GM18520 (cell line): Measurements from ENCODE around the gene ARG1.
"Not testable (repeated sequence)": the region's sequence is repeated elsewhere in the genome, so short reads cannot be mapped to it uniquely, and the experiment has no call there.

Source experiments
- ATAC-seq: cut with Tn5 transposase; IDR thresholded peaks from one replicate; pipeline ENCODE4 v1.9.1; 2021; ENCODE audit not compliant: unreplicated experiment

ARG1 gene

GRCh38 chr6:131572686-131573415 is at the start of gene ARG1:
Gene ARG1, plus strand, starts transcription at chr6:131573226. Its CDS starts 57 bp downstream, at chr6:131573283.
- no peak for ATAC-seq

- no peak for ATAC-seq
Observed at GRCh38 chr6:131523988-131524673, 48.9 kb upstream of the ARG1 start.

- no peak for ATAC-seq
Observed at GRCh38 chr6:131524695-131525336, 48.2 kb upstream of the ARG1 start.

- not testable (repeated sequence) for ATAC-seq
Observed at GRCh38 chr6:131530936-131531335, 42.1 kb upstream of the ARG1 start.

GRCh38 chr6:131531681-131532080 is 41.3 kb upstream of the ARG1 start:
- not testable (repeated sequence) for ATAC-seq

- ATAC-seq: peak; percentile 98
Observed at GRCh38 chr6:131532580-131533039, 40.4 kb upstream of the ARG1 start.

GRCh38 chr6:131538615-131539014 is 34.4 kb upstream of the ARG1 start:
- ATAC-seq: not testable (repeated sequence)

- no peak for ATAC-seq
Observed at GRCh38 chr6:131545317-131545716, 27.7 kb upstream of the ARG1 start.

GRCh38 chr6:131547488-131547887 is 25.5 kb upstream of the ARG1 start:
- ATAC-seq: no peak

- ATAC-seq: no peak
Observed at GRCh38 chr6:131548441-131548840, 24.6 kb upstream of the ARG1 start.

GRCh38 chr6:131549811-131550210 is 23.2 kb upstream of the ARG1 start:
- no peak for ATAC-seq

GRCh38 chr6:131551902-131552301 is 21.1 kb upstream of the ARG1 start:
- ATAC-seq: no peak

GRCh38 chr6:131552572-131552971 is 20.5 kb upstream of the ARG1 start:
- no peak for ATAC-seq

- no peak for ATAC-seq
Observed at GRCh38 chr6:131555992-131556391, 17.0 kb upstream of the ARG1 start.

GRCh38 chr6:131558922-131559321 is 14.1 kb upstream of the ARG1 start:
- ATAC-seq: no peak

GRCh38 chr6:131561925-131562707 is 10.9 kb upstream of the ARG1 start:
- ATAC-seq: no peak

GRCh38 chr6:131565056-131565455 is 8.0 kb upstream of the ARG1 start:
- ATAC-seq: no peak

- ATAC-seq: no peak
Observed at GRCh38 chr6:131568726-131569125, 4.3 kb upstream of the ARG1 start.

- no peak for ATAC-seq
Observed at GRCh38 chr6:131574133-131574532, 1.1 kb downstream of the ARG1 start.

- no peak for ATAC-seq
Observed at GRCh38 chr6:131574686-131575085, 1.7 kb downstream of the ARG1 start.

- no peak for ATAC-seq
Observed at GRCh38 chr6:131575834-131576478, 2.9 kb downstream of the ARG1 start.
